GM21786 (cell line): ENCODE measurements around the gene RPL27.
"Not testable (repeated sequence)": the region's sequence is repeated elsewhere in the genome, so short reads cannot be mapped to it uniquely, and the experiment has no call there.

Experiments
- ATAC-seq: cut with Tn5 transposase; IDR thresholded peaks from one replicate; pipeline ENCODE4 v1.9.1; 2021; ENCODE audit not compliant: unreplicated experiment

Gene RPL27

DNA sequence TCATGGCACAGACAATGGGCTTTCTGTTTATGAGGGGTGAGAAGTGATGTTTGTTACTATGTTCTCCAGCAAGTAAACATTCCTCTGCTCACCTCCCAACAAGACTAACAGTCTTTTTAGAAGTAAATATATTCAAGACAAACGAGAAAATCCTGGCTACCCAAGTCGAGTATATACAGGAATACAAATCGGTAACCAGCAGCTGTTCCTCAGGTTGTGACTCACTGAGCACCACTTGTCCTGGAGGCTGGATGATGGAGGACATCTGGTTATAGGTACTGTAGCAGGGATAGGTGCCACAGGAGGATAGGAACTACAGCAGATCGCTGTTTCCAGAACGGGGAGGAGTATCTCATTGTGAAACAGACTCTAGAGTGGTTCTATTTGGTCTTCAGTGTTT lies 5.3 kb upstream of the RPL27 start:
- ATAC-seq, result no peak

DNA sequence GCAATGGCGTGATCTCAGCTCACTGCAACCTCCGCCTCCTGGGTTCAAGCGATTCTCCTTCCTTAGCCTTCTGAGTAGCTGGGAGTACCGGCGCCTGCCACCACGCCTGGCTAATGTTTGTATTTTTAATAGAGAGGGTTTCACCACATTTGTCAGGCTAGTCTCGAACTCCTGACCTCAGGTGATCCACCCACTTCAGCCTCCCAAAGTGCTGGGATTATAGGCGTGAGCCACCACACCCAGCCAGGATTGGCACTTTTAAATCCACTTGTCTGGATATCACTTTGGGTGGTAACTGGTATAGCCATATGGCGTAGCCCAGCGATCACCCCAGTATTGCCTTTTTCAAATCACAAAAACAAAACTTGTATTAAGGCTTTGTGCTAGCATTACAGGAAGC lies 4.3 kb upstream of the RPL27 start:
- ATAC-seq, result not testable (repeated sequence)

DNA sequence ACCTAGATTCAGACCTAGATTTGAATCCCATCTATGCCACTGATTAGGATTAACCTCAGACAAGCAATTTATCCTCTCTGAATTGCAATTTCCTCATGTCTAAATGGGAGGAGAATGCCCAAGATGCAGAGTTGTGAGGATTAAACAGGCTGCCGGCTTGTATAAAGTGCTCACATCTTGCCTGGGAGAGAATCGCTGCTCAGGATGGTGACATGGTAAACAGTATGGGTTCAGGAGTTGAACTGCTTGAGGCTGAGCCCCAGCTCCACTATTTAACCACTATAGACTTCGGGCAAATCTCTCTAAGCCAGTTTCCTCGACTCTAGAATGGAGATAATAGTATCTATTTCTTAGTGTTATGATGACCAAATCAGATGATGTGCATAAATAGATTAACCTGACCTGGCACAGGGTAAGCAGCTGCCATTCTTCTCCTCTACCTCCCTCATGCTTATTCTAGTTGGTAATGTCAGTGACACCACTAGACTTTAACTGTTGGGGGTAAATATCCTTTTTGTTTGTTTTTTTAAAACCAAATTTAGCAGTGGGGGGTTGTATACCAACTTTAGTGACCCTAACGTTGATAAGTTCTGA lies 732 bp upstream of the RPL27 start:
- ATAC-seq, result no peak

DNA sequence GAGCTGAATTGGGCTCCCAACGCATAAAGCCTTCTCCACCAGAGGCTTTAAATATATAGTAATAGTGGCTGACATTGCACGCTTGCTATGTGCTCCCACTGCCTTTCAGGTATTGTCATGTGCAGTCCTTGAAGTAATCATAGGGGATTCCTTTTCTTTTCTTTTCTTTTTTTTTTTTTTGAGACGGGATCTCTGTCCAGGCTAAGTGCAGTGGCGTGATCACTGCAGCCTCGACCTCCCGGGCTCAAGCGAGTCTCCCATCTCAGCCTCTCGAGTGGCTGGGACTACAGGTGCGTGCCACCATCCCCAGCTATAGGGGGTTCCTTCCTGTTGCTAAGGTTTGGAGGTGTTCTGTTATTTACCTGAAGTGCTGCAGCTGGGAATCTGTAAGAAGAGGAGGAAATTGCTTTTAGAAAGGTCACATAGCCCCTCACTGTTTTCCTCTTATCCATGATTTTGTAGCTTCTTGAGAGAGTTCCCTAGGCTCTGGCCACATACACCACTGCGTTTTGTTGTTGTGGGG lies 845 bp downstream of the RPL27 start:
- no peak for ATAC-seq

DNA sequence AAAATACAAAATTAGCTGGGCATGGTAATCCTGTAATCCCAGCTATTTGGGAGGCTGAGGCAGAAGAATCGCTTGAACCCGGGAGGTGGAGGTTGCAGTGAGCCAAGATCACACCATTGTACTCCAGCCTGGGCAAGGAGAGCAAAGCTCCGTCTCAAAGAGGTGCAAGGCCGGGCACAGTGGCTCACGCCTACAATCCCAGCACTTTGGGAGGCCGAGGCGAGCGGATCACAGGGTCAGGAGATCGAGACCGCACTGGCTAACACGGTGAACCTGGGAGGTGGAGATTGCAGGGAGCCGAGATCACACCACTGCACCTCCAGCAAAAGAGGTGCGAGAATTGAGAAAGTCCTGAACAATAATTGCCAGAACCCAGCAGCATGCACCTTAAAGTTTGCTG lies 2.7 kb downstream of the RPL27 start:
- ATAC-seq, result not testable (repeated sequence)

DNA sequence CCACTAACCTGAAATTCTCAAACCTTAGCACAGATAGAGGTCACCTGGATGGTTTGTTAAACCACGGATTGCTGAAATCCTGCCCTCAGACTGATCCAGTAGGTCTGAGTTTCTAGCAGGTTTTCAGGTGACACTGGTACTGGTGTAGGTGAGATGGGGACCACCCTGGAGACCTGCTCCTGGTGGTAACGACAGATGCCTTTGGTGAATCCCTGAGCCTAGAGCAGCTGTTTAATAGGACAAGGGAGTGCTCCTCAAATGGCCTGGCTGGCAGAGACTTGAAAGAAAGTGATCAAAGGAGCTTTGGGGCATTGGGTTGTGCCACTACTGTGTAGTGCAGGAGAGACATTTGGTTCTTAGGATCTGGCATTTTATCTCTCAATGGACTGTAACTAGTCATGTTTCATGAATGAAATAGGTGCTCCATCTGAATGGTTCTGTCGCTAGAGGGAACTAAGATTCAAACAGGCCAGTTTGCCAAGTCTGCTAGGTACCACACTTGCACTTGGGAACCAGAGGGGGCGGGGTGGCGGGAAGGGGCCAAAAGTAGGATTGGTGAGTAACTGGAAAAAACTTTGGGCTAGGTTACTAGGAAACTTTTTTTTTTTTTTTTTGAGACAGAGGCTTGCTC lies 5.4 kb downstream of the RPL27 start:
- ATAC-seq, result no peak

DNA sequence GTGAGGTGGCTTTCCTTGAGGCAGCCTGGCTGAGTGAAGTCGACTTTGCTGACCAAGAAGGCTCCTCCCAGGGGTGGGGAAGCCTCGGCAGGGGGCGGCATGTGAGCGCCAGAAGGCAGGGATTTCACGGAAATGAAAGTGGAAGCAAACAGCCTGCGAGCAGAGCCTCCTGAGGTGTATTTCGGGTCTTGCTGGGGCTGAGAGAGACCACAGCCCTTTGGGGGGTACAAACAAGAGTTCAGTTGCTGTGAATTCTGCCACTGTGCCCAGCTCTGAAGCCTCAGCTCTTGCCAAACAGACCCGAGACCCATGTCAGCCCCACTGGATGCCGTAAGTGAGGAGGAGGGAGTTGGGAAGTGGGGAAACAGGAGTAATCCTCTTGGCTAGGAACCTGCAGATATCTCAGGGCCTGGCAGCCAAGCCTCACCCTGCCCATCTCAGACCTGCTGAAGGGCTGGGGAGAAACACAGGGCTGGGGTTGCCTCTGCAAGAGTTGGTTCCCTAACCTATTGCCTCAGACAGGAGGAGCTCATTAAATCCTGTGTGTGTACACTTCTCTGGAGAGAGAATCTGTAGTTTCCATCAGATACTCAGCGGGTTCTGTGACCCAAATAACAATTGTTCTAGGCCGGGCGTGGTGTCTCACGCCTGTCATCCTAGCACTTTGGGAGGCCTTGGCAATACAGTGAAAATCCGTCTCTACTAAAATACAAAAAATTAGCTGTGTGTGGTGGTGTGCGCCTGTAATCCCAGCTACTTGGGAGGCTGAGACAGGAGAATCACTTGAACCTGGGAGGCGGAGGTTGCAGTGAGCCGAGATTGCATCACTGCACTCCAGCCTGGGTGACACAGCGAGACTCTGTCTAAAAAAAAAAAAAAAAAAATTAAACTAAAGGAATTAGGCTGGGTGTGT lies 8.7 kb downstream of the RPL27 start, which contains the start of gene IFI35:
IFI35 (plus strand) TSS at position 146 of the 913 bp plus-strand sequence; CDS start at position 310, 164 bp downstream.
- ATAC-seq, result peak; percentile 81

DNA sequence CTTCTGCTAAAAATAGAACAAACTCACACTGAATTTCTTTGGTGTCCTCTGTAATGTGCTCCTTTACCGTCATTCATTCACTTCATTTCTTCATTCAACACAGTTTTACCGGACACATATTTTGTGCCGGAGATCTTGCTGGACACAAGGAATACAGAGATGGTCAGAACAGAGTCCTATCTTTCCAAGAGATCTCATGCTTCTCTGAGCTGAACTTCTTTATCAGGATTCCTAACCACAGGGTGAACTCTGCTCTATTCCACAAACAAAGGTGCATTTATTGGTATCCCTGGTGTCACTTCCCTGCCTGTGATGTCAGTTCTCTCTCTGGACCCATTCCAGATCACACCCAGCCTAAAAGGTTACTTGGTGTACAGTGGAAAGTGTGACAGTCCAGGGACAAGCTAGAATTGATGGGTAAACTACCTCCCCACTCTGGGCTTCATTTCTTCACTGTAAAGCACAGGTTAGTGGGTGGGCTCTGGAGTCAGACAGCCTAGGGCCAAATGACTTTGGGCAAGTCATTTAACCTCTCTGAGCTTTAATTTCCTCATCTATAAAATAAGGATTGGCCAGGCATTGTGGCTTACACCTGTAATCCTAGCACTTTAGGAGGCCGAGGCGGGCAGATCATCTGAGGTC lies 12.6 kb downstream of the RPL27 start:
- no peak for ATAC-seq

DNA sequence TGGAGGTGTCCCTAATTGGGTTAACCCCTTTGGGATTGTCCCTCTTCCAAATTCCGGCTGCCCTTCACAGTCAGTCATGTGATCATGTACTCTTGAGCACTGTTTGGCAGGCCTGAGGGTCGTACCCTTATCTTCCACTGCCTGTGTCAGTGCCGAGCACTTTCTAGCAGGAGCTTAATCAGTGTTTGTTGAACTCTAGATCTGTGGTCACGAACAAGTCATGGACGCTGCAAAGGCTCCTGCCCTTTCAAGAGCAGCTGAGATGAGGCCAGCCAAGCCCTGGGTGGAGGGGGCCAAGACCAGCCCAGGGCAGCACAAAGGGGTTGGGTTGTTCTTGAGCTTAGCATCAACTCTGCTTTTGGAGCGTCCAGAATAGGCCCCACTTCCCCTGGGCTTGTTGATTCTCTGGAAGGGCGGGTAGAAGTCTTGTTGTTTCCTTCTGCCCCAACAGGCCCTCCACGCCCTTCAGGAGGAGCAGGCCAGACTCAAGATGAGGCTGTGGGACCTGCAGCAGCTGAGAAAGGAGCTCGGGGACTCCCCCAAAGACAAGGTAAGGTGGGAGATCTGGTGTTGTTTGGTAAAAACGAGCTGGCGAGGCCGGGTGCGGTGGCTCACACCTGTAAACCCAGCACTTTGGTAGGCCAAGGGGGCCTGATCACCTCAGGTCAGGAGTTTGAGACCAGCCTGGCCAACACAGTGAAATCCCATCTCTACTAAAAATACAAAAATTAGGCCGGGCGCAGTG lies 13.7 kb downstream of the RPL27 start:
- ATAC-seq, result no peak

DNA sequence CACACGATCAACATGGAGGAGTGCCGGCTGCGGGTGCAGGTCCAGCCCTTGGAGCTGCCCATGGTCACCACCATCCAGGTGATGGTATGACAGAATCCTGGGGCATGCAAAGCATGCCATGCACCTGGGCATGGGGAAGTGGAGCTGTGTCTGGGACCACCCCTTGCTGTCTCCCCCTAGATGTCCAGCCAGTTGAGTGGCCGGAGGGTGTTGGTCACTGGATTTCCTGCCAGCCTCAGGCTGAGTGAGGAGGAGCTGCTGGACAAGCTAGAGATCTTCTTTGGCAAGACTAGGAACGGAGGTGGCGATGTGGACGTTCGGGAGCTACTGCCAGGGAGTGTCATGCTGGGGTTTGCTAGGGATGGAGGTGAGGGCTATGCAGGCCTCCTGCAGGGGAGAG lies 15.1 kb downstream of the RPL27 start:
- ATAC-seq, result no peak

DNA sequence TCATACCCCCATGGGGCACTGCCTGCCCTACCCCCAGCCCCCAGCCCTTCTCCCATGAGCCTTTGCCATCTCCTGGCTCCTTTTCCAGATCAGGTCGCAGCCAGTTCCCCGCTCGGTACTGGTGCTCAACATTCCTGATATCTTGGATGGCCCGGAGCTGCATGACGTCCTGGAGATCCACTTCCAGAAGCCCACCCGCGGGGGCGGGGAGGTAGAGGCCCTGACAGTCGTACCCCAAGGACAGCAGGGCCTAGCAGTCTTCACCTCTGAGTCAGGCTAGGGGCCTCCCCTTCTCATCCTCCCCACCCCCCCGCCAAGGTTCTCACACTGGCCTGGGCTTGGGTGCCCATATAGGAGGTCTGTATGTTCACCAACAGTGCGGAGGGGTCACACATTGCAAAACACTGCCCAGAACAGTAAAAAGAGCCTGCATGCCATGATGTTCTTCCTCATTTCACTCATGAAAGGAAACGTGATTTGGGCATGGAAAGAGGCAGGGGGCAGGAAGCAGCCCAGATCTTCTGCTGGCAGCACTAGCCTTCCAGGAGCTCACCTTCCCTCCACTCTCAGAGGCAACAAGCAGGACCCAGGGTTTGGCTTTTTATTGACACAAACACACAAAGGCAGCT lies 15.9 kb downstream of the RPL27 start:
- no peak for ATAC-seq

DNA sequence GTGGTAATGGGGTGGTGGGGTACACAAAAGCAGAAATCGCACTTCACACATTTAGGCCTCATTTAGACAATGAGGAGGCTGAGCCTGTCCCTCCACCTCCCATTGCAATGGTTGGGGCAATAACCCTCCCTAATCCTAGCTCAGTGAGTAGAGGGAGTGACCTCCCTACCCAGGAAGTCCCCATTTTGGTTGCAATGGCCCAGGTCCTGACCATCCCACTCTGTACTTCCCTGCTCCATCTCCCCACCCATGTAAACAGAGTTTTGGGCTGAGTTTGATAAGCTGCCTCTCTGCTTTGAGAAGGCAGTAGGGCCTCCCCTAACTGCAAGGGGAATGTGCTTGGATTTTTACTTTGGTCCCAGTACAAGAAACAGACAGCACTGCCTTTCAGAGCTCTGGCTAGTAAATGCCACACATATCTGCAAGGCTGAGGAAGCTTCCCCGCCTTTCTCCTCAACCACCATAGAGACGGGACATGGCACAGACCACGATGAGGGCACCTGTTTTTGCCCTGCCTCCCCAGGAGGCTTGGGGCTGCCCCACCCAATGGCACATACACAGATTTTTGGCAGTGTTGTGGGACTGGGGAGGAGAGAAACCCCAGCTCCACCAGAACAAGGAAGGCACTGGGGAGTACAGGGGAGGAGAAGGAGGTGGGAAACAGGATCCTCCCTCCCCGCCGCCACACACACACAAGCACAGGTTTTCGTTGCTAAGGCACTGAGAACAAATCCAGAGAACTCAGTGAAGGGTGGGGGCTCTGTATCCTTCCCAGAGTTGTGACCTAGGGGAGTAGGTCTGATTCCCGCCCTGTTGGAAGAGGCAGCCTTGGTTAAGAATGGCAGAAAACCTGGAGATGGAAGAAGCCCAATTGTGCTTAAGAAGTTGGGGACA lies 16.7 kb downstream of the RPL27 start:
- ATAC-seq, result no peak

DNA sequence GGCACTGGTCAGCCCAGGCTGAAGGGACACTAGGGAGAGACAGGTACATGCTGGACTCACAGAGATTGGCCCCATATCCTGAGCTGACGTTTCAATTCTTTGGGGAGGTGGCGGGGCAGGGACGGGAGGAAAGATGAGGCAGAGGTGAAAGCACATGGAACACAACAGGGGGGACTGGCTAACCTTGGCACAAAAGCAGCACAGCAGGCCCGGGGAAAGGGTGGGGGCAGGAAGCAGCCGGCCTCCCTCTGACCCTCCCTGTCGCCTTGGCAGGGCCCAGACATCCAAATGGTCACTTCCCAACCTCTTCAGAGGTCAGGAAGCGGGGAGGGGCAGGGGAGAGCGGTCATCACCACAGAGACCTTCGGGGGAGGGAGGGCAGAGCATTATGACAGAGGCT lies 17.4 kb downstream of the RPL27 start:
- ATAC-seq, result no peak

DNA sequence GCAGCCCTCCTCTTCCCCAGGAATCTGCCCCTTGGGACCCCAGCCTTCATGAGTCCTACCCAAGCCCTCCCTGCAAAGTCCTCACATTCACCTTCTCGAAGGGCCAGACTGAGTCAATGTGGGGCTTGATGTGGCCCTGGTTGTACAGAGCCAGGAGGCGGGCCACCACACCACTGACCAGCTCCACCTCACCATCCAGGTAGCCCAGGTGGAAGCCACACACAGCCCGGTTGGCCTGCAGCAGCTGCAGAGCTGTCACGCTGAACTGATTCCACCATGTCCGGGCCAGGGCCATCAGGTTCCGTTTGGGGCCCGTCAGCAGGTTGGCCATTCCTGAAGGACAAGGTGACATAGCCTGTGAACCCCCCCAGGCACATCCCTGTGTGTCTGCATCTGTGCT lies 18.0 kb downstream of the RPL27 start:
- no peak for ATAC-seq

DNA sequence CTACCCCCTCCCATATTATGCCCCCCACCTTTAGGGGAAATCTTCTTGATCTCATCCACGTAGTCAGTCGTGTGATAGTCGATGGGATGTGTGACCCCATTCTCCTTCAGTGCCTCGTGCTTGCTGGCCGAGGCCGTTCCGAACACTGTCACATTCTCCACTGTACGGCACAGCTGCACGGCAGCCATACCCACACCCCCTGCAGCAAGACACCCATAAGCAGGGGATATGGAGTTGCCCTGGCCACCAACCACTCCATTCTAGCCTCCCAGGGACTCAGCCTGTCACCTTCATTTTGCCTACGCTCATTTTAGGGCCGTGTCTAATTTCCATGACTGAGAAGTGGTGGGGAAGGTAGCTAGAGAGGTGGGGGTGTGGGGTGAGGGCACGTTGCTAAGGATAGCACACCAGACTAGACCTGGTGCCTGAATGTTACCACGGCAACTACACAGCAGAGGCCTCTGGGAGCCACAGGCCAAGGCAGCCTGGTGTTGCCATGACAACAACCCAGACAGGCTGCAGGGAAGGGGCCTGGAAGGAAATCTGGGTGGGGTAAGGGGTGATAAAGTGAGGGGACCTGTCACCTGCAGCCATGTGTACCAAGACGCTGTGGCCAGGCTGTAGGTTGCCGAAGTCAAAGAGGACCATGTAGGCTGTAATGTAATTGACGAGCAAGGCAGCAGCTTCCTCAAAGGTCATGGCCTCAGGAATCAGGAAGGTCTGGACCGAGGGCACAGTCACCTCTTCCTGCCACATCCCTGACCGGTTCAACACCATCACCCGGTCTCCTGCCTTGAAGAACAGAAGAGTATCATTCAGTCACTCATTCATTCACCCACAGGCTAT lies 20.0 kb downstream of the RPL27 start:
- ATAC-seq, result no peak

DNA sequence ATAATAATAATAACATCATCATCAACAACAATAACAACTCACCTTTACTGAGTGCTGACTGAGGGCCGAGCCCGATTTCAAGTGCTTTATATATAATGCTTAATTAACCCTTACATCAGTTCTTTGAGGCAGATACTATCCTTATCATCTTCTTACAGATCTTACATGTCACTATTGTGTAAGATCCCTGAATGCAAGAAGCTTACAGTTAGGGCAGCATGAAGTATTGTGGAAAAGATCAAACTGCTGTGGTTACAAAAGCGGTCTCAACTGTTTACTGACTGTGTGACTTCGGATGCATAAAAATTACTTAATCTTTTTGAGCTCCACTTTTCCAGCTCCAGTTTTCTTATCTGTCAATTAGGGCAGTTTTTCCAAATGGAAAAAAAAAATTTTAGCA lies 20.7 kb downstream of the RPL27 start:
- ATAC-seq, result no peak

DNA sequence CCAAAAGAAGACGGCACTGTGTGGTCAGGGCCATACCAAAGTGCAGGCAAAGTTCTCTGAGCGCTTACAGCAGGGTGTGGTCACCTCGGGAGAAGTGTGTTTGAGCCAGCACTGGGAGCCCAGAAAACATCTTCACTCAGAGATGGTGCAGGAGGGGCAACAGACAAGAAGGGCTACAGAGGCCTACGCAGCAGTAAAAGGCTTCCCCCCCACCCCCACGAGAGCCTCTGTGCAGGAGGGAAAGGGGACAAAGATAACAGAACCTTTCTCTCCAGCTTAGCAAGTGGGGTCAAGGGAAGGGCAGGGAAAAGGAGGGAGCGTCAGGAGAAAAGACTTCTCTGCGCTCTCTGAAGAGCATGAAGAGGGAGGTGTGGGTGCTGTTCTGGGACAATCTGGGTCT lies 21.2 kb downstream of the RPL27 start:
- ATAC-seq, result no peak

DNA sequence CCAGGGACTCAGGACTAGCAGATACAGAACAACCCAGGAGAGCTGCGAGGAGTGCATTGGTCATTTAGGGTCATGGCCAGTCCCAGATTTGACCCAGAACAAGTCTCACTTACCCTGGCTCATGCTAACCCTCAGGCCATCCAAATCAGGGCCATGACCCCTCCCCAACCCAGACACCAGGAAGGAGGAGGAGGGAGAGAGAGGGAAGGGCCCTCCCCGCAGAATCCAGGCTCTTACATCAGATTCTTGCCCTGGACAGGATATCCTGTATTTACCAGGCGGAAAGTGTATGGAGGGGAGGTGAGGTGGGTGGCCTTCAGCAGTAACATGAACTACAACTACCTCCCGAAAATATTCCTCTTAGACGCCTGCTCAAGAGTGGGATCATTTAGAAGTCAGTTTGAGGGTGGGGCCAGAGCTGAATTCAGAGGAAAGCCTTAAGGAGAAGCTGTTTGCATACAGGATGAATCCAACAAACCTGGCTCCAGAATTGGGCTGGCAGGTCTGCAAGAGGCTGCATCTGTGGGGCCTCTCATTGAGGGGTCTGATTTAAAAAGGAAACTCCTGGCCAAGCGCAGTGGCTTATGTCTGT lies 21.9 kb downstream of the RPL27 start:
- ATAC-seq, result no peak
